Measurements from ENCODE around the gene GAS6. TPM values are rescaled to one million over a fixed set of nuclear protein-coding genes. Genes with fewer than 3 reads are reported as not detected.

The GAS6 gene
- total RNA-seq, 3 donors from 2014 or later = 101 to 168 (median 113) TPM

GRCh38 chr13:113882716-113883115 lies 18.8 kb upstream of the GAS6 start:
- Histone ChIP-seq H3K4me1 (ENCODE audit: low read depth) (no peaks in the 10 kb centered on the region), H3K36me3 (ENCODE audit: low read depth) (no peaks in the 10 kb centered on the region), H3K9me3 (no peaks in the 10 kb centered on the region), H3K4me3 (no peak overlapping the region)
- TF ChIP-seq CTCF (IDR thresholded peaks at IDR 0.05) = no peak
- no peak for DNase-seq
- intact Hi-C loops (cut with DNase I, micrococcal nuclease) = no loop called here
- ATAC-seq = no peak

- TF ChIP-seq CTCF (IDR thresholded peaks at IDR 0.05) = no peak
- no peaks in the 10 kb centered on the region for H3K9me3 ChIP-seq
- no peak overlapping the region for H3K4me3 ChIP-seq
- intact Hi-C loops (cut with DNase I, micrococcal nuclease) = no loop called here
- no peaks in the 10 kb centered on the region for H3K36me3 ChIP-seq (ENCODE audit: low read depth)
- no peak for DNase-seq
- H3K4me1 ChIP-seq (ENCODE audit: low read depth) = no peaks in the 10 kb centered on the region
- no peak for ATAC-seq
Observed at GRCh38 chr13:113882267-113882630, 18.4 kb upstream of the GAS6 start.

- no peak for ATAC-seq
- no peak overlapping the region for H3K4me3 ChIP-seq
- intact Hi-C loops (cut with DNase I, micrococcal nuclease) = no loop called here
- DNase-seq = no peak
- H3K4me1 ChIP-seq (ENCODE audit: low read depth) = no peaks in the 10 kb centered on the region
- TF ChIP-seq CTCF (IDR thresholded peaks at IDR 0.05) = no peak
- no peaks in the 10 kb centered on the region for H3K36me3 ChIP-seq (ENCODE audit: low read depth)
- H3K9me3 ChIP-seq = no peaks in the 10 kb centered on the region
Observed at GRCh38 chr13:113881614-113882266, 17.9 kb upstream of the GAS6 start.

- DNase-seq = no peak
- no peaks in the 10 kb centered on the region for H3K36me3 ChIP-seq (ENCODE audit: low read depth)
- H3K4me3 ChIP-seq = no peak overlapping the region
- no peaks in the 10 kb centered on the region for H3K4me1 ChIP-seq (ENCODE audit: low read depth)
- H3K9me3 ChIP-seq = no peaks in the 10 kb centered on the region
- ATAC-seq = no peak
- intact Hi-C loops (cut with DNase I, micrococcal nuclease) = no loop called here
- TF ChIP-seq CTCF (IDR thresholded peaks at IDR 0.05) = no peak
Observed at GRCh38 chr13:113880651-113881611, 17.1 kb upstream of the GAS6 start.

- no peak for TF ChIP-seq CTCF (IDR thresholded peaks at IDR 0.05)
- Histone ChIP-seq H3K4me3 (no peak overlapping the region), H3K36me3 (ENCODE audit: low read depth) (no peaks in the 10 kb centered on the region), H3K9me3 (no peaks in the 10 kb centered on the region), H3K4me1 (ENCODE audit: low read depth) (no peaks in the 10 kb centered on the region)
- no peak for ATAC-seq
- DNase-seq = no peak
- intact Hi-C loops (cut with DNase I, micrococcal nuclease) = no loop called here
Observed at GRCh38 chr13:113879494-113880360, 15.9 kb upstream of the GAS6 start.
